Neural progenitor cell (in vitro differentiated cells): ENCODE results near the gene PILRB.

Source experiments
- EZH2 ChIP-seq: fragments of 200-600 bp; sonication (generic); IDR thresholded peaks from 2 replicates; pipeline ENCODE4 v1.6.1; 2017; ENCODE audit warnings: antibody characterized with exemption, mild to moderate bottlenecking, moderate library complexity
- EZH2phosphoT487 ChIP-seq: fragments of 200-600 bp; sonication (generic); IDR thresholded peaks from 2 replicates; pipeline ENCODE4 v1.6.1; 2017; ENCODE audit warnings: antibody characterized with exemption
- TF ChIP-seq, protein P1 (sequence below): fragments of 200-600 bp; sonication (generic); IDR thresholded peaks from 2 replicates; pipeline ENCODE4 v1.5.1; 2017; ENCODE audit warnings: antibody characterized with exemption, mild to moderate bottlenecking

GRCh38 chr7:100373261-100373831, 15.4 kb downstream of the PILRB start, which contains the start of gene PILRA:
- TF ChIP-seq EZH2, result no peak
- TF ChIP-seq, protein P1, sequence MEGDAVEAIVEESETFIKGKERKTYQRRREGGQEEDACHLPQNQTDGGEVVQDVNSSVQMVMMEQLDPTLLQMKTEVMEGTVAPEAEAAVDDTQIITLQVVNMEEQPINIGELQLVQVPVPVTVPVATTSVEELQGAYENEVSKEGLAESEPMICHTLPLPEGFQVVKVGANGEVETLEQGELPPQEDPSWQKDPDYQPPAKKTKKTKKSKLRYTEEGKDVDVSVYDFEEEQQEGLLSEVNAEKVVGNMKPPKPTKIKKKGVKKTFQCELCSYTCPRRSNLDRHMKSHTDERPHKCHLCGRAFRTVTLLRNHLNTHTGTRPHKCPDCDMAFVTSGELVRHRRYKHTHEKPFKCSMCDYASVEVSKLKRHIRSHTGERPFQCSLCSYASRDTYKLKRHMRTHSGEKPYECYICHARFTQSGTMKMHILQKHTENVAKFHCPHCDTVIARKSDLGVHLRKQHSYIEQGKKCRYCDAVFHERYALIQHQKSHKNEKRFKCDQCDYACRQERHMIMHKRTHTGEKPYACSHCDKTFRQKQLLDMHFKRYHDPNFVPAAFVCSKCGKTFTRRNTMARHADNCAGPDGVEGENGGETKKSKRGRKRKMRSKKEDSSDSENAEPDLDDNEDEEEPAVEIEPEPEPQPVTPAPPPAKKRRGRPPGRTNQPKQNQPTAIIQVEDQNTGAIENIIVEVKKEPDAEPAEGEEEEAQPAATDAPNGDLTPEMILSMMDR, result no peak
- no peak for TF ChIP-seq EZH2phosphoT487
